Measurements from ENCODE around the gene MT2A.

DNA sequence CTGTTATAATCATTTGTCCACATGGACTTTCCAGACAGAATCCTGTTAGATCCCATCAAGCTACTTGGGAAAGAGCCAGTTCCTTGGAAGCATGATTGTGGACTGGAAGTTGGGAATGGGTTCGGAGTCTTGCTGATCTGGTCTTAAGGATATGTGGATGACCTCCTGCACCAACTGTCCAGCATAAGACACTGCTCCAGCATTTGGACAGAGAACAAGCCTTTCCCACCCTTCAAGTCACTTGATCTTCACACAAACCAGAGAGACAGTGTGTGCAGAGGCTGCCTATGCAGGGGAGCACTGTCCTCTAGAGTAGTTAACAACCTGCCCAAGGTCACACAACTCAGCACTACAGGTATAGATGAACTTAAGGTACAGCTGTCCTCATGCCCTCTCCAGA lies 37.5 kb downstream of the MT2A start:
- TF ChIP-seq, protein P1, sequence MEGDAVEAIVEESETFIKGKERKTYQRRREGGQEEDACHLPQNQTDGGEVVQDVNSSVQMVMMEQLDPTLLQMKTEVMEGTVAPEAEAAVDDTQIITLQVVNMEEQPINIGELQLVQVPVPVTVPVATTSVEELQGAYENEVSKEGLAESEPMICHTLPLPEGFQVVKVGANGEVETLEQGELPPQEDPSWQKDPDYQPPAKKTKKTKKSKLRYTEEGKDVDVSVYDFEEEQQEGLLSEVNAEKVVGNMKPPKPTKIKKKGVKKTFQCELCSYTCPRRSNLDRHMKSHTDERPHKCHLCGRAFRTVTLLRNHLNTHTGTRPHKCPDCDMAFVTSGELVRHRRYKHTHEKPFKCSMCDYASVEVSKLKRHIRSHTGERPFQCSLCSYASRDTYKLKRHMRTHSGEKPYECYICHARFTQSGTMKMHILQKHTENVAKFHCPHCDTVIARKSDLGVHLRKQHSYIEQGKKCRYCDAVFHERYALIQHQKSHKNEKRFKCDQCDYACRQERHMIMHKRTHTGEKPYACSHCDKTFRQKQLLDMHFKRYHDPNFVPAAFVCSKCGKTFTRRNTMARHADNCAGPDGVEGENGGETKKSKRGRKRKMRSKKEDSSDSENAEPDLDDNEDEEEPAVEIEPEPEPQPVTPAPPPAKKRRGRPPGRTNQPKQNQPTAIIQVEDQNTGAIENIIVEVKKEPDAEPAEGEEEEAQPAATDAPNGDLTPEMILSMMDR (IDR thresholded peaks at IDR 0.05 in 4 of 5, conservative IDR thresholded peaks at IDR 0.05 in 1 of 5), result no peak
- no peak for TF ChIP-seq POLR2A (IDR thresholded peaks at IDR 0.05)

All from gastrocnemius medialis (tissue), 4 donors.